Caki2 (cell line): ENCODE measurements around the gene PRAMEF18. TPM values are rescaled to one million over a fixed set of nuclear protein-coding genes. Genes with fewer than 3 reads are reported as not detected.
"Not testable (repeated sequence)": the region's sequence is repeated elsewhere in the genome, so short reads cannot be mapped to it uniquely, and the experiment has no call there.

Experiments used
- DNase-seq: peaks from one replicate; pipeline ENCODE4 v3.0.0-alpha.2; 2015; ENCODE audit warnings: low read depth
- in situ Hi-C: cut with HindIII; loops from 2 replicates; pipeline ENCODE4 v1.10.0; 2016; ENCODE audit warnings: low sequenced_read_pairs, low pct_unique_long_range_greater_than_20kb, mixed read lengths
- total RNA-seq: library from RNA; depleted of rRNA; stranded (reverse); fragments of >200 nt; shearing (Covaris generic); gene quantifications from 2 replicates; pipeline ENCODE4 v1.2.3, GENCODE V29; 2014; ENCODE audit warnings: low replicate concordance; rRNA removed

PRAMEF18 gene
- total RNA-seq, 1 experiment from 2014 or later: not detected

- DNase-seq: no peak
- in situ Hi-C loops: no loop called here
Observed at GRCh38 chr1:13224480-13225060, 1.4 kb downstream of the PRAMEF18 start.

- in situ Hi-C loops: not testable (repeated sequence)
Observed at GRCh38 chr1:13222788-13223187, 3.2 kb downstream of the PRAMEF18 start.

GRCh38 chr1:13219203-13219602, 6.8 kb downstream of the PRAMEF18 start:
- DNase-seq, in situ Hi-C loops: not testable (repeated sequence)

More at GRCh38 chr1:13222788-13223187, 3.2 kb downstream of the PRAMEF18 start:
- DNase-seq: not testable (repeated sequence)

- DNase-seq, in situ Hi-C loops: not testable (repeated sequence)
Observed at GRCh38 chr1:13216619-13217018, 9.3 kb downstream of the PRAMEF18 start.

- DNase-seq, in situ Hi-C loops: not testable (repeated sequence)
Observed at GRCh38 chr1:13208712-13209111, 17.2 kb downstream of the PRAMEF18 start.

- DNase-seq, in situ Hi-C loops: not testable (repeated sequence)
Observed at GRCh38 chr1:13201309-13201708, 24.6 kb downstream of the PRAMEF18 start, which contains the start of gene PRAMEF13. Gene PRAMEF13, minus strand, starts transcription at chr1:13201409. Its CDS starts 1,820 bp downstream, at chr1:13199589.

Other genes starting within 250 kb of the PRAMEF18 start
- gene PRAMEF27, start 169.6 kb downstream of the PRAMEF18 start, total RNA-seq: not detected in 2 replicates
- gene HNRNPCL3, start 165.4 kb downstream of the PRAMEF18 start, total RNA-seq: not detected in 2 replicates
- not detected in 2 replicates for gene PRAMEF25, start 155.4 kb downstream of the PRAMEF18 start, total RNA-seq
- gene HNRNPCL2, start 109.3 kb downstream of the PRAMEF18 start, total RNA-seq: not detected in 2 replicates
- not detected in 2 replicates for gene PRAMEF26, start 70.1 kb downstream of the PRAMEF18 start, total RNA-seq
- gene HNRNPCL4, start 60.5 kb downstream of the PRAMEF18 start, total RNA-seq: not detected in 2 replicates
- not detected in 2 replicates for gene PRAMEF9, start 54.3 kb downstream of the PRAMEF18 start, total RNA-seq
- not detected in 2 replicates for gene PRAMEF13, start 24.7 kb downstream of the PRAMEF18 start, total RNA-seq
- gene PRAMEF5, start 28.0 kb upstream of the PRAMEF18 start, total RNA-seq: not detected in 2 replicates
- gene PRAMEF8, start 59.0 kb upstream of the PRAMEF18 start, total RNA-seq: not detected in 2 replicates
- gene PRAMEF33, start 77.4 kb upstream of the PRAMEF18 start, total RNA-seq: not detected in 2 replicates
- gene PRAMEF15, start 89.4 kb upstream of the PRAMEF18 start, total RNA-seq: not detected in 2 replicates
- gene PRAMEF14, start 121.0 kb upstream of the PRAMEF18 start, total RNA-seq: not detected in 2 replicates
- not detected in 2 replicates for gene PRAMEF19, start 145.8 kb upstream of the PRAMEF18 start, total RNA-seq
- gene PRAMEF17, start 163.5 kb upstream of the PRAMEF18 start, total RNA-seq: not detected in 2 replicates
- gene PRAMEF20, start 184.3 kb upstream of the PRAMEF18 start, total RNA-seq: not detected in 2 replicates